Hypothalamus (tissue), 51 donors: Measurements from ENCODE around the gene MMP23B.
"Not testable (repeated sequence)": the region's sequence is repeated elsewhere in the genome, so short reads cannot be mapped to it uniquely, and the experiment has no call there.

ENCODE experiments used
- DNase-seq, 51 donors: peaks; one replicate each; lab custom pipeline; 2025; lab: John Stamatoyannopoulos, UW

Gene MMP23B

GRCh38 chr1:1629430-1630190 is 2.4 kb upstream of the MMP23B start:
- DNase-seq = no peak

DNA sequence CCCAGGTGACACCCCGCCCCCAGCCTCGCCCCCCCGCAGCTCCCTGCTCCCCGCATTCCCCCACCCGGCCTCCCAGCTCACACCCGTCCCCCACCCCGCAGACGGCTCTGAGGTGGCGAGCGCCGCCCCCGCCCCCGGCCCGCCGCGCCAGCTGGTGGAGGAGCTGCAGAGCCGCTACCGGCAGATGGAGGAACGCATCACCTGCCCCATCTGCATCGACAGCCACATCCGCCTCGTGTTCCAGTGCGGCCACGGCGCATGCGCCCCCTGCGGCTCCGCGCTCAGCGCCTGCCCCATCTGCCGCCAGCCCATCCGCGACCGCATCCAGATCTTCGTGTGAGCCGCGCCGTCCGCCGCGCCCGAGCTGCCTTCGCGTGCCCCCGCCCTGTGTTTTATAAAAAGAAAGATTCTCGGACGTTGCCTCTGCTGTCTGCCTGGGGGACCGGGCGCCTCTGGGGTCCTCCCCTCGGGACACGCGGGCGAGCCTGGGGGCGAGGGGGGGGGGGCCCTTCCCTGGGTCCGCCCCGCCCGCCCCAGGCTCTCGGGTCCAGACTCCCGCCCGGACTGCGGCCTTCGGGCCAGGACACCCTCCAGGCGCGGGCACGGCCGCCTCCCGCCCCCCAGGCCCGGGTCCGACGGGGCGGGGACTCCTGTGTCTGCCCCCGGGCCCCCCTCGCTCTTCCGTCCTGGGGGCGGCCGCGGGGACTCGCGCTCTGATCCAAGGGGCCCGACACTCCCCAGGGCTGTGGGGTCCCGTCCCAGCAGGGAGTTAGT is 1.6 kb upstream of the MMP23B start:
- peak in 5 of 51 donors; percentile 5 to 30 (median 21) for DNase-seq

GRCh38 chr1:1630965-1631781 is 800 bp upstream of the MMP23B start:
- peak in 27 of 51 donors; percentile 3 to 69 (median 36) for DNase-seq

GRCh38 chr1:1633409-1633808 is 1.4 kb downstream of the MMP23B start:
- DNase-seq = not testable (repeated sequence)

DNA sequence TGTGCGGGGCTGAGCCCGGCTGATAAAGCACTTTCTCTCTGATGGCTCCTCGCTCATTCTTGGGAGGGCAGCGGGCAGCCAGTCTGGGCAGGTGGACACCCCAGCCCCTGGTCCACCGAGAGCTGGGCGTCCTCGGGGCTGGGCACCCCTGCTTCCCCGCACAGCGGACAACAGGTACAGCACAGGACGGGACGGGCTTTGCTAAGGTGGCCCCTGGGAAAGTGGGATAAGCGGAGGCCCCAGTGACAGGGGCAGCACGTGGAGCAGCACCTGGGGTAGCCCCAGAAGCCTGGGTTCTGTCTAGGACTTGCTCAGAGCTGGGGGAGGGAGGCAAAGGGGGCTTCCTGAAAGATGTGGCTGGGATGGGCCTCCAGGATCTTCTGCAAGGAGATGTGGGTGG is 2.6 kb downstream of the MMP23B start:
- not testable (repeated sequence) for DNase-seq

- DNase-seq = not testable (repeated sequence)
These were observed 4.9 kb downstream of the MMP23B start for GRCh38 chr1:1636621-1637478.

- not testable (repeated sequence) for DNase-seq
These were observed 5.5 kb downstream of the MMP23B start for GRCh38 chr1:1637479-1637875.

DNA sequence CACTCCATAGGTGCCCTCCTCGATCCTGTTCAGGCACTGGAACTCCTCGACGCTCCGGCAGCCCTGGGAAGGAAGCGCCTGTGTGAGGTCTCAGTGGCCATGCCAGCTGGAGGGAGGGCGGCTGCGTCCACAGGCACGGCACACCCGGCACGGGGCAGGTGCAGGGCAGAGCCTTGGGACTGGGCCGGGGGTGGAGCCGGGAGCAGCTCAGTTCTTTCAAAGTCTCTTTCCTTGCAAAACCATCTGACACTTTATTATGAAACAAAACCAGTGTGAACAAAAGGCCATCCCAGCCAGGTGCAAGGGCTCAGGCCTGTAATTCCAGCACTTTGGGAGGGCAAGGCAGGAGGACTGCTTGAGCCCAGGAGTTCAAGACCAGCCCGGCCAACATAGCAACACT is 6.6 kb downstream of the MMP23B start:
- DNase-seq = not testable (repeated sequence)

DNA sequence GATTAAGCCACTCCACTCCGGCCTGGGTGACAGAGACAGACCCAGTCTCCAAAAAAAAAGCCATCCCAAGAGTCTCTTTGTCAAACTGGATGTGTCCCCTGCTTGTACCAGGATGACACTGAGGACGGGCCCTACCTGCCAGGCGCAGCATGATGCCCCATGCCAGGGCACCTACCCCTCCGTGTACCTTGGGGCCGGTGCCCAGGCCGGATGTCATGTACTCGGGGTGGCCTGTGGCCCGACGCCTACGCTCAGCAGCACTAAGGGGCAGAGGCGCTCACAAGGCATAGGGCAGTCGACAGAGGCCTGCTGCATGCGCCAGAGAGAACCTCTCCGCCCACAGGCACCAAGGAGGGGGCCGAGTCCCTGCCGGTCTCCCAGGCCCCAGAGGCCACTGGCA is 7.4 kb downstream of the MMP23B start:
- not testable (repeated sequence) for DNase-seq

- DNase-seq = not testable (repeated sequence)
These were observed 8.1 kb downstream of the MMP23B start for GRCh38 chr1:1640081-1640480.

GRCh38 chr1:1640711-1641461 is 8.9 kb downstream of the MMP23B start:
- DNase-seq = not testable (repeated sequence)

- DNase-seq = not testable (repeated sequence)
These were observed 14.4 kb downstream of the MMP23B start for GRCh38 chr1:1646326-1646725.

DNA sequence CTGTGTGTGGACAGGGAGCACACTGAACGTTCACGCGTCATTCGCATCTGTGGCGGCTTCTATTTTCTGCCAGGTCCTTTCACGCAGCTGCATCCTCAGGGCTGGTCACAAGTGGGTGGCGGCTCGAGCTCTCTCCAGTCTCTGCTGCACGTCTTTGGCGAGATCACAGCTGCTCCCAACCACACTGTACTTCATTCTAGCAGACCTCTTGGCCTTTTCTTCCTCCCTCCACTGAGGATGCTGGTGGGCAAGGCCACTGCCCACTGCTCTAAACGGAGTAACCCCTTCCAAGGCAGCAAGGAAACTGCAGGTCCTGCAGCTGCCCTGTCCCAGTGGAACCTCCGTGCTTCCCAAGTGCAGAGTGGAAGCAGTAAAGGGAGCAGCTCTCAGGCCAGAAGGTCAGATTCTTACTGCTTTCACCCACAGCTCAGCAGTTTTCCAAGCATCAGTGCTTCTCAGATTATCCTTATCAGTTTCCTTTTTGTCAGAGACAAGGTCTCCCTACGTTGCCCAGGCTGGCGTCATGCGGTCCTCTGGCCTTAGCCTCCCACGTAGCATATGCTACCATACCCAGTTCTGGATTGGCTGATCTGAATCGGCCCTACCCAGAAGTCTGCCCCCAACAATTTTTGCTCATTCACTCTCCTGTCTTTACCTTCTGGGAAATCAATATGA is 15.7 kb downstream of the MMP23B start:
- not testable (repeated sequence) for DNase-seq

DNA sequence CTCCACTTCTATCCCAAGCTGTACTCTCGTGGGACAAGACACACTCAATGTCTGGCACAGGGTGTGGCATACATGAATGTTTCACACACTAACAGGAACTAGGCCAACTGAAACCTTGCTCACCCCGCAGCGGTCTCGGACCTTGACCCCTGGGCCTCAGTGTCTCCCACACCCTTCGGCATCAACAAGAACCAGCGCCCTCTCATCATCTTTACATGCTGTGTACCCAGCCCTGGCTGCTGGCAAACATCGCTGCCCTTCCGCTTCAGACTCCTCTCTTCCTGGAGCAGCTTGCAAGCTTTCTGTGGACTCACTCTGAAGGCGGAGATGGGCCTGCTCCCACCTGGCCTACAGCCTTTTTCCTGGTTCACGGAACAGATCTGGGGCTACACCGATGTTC is 16.3 kb downstream of the MMP23B start:
- not testable (repeated sequence) for DNase-seq

GRCh38 chr1:1658583-1659549 is 26.9 kb downstream of the MMP23B start, which contains the start of gene CDK11B:
Gene CDK11B (minus strand): TSS chr1:1659004. CDS start chr1:1657485, 1,519 bp downstream.
- DNase-seq = peak; percentile 55 to 95 (median 86)

DNA sequence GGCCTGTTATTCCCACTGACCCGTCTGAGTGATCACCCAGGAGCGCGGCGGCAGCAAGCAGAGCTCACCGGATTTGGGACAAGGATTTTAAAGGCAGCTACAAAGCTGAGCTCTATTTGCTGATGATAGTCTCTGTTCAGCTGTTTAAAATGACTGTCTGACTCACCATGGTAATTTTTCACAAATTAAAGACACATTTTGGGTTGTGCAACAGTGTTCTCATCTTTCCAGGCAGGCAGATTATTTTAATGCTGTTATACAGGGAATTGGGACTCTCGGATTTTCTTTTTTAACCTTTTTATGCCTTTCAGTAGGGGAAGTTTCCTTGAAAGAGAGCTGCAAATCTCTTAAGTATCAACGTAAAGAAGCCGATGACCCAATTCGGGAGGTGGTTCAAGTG is 30.4 kb downstream of the MMP23B start:
- not testable (repeated sequence) for DNase-seq

GRCh38 chr1:1662830-1663560 is 31.0 kb downstream of the MMP23B start:
- DNase-seq = not testable (repeated sequence)
